CD4-positive, alpha-beta T cell treated with Interleukin-17A for 4 hours (primary cell): ENCODE results near the gene FOXA1.
"Not testable (repeated sequence)": the region's sequence is repeated elsewhere in the genome, so short reads cannot be mapped to it uniquely, and the experiment has no call there.

Source experiments
- DNase-seq: peaks from one replicate; pipeline ENCODE4 v3.0.0-alpha.2; 2020; ENCODE audit warnings: mixed read lengths

Gene FOXA1

DNA sequence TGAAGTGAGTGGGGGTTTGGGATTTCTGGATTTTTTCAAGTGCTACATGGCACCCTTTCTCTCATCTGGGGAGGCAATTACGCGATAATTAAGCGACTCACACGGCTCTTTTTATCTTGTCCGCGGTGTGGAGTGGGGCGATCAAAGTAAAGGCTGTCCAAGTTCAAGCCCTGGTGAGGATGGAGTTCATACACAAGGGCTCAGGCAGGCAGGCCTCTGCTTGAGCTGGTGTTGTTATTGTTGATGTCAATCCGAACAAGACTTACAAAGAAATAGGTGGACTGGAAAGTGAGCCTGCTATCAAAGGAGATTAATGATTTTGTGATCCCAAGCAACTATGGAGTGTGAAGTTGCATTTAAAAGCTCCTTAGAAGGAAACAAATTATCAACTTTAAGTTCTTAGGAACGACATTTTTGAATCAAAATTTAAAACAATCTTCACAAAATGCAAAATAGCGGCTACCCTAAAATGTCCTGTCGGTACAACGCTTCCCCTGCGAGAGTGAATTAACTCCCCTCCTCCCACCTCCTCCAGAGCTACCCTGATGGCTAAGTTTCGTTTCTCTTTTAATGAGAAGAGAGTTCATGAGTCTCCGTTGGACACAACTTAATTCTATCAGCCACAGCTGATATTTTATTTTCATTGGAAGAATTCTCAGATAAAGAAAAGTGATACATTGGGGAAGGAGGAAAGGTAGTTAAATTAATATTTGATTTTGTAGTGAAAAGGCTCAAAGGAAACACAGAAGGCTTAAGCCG, 5.9 kb downstream of the FOXA1 start:
- no peak for DNase-seq

DNA sequence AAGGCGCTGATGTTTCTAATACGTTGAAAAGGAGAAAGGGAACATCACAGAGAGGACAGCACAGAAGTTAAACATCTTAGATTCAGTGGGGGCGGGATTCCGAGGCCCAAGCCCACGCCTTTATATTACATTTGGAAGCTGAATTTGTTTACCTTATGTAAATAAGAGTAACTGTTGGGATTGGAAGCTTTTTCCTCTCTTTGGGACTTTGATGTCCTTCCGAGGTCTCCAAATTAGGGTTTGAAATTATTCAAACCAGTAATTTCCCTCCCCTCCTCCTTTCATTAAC, 6.4 kb downstream of the FOXA1 start:
- DNase-seq = no peak

DNA sequence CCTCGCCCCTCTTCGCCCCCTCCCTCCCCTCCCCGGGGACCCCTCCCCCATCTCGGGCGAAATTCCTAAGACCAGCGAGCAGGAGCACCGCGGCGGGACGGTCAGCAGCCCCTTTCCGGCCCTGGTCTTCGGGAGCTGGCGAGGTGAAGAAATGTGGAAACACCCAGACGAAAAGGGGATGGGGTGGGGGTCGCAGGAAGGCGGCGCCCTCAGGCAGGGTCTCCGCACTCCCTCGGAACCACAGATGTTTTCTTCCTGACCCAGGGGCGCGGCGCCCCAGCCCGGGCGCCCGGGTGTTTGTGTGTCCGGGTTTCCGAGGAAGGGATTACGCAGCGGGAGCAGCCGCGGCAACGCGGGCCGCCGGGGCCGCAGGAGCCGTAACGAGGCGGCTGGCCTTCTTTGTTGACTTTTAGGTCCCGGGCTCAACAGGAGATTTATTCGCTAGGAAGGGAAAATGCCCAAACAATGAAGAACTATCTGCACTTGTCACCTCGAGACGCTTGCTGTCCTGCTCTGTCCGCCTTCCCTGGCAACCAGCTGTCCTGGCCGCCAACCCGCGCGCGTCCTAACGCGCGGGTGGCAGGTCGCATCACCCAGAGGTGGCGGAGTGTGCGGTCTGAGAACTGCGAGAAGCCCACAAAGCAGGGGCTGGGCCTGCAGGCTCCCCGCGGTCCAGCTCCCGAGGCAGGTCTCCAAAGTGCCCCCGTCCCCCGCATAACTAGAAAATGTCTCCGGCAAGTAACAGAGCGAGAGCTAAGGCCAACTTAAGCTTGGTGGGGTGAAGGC, 7.0 kb downstream of the FOXA1 start:
- no peak for DNase-seq

DNA sequence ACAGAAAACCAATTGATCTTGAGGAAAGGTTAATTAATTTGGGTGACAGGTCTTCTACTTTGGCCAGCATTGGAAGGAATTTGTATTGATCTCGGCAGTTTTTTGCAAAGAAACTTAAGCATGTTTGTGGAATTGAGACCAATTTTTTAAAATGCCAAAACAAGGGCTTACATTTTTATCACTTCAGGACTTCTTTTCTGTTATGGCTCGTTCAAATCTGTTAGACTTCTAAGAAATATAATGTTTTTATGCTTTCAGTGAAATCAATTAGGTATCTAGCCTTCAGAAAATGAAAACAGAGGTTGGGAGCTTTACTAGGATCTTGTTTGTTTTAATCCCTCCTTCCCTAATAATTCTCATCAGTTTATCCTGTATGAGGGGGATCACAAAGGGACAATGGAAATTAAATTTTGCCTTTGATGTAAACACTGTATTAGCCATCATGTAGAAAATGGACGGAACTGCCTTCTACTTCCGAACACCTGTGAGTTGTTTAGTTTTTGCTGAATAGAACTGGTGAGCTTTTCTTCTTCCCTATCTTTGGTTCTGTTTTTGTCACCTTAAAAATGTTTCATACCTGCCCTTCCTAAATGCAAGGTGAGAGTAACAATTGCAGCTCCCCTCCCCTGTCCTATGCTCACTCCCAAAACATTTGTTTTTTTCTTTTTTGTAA, 7.8 kb downstream of the FOXA1 start:
- no peak for DNase-seq

DNA sequence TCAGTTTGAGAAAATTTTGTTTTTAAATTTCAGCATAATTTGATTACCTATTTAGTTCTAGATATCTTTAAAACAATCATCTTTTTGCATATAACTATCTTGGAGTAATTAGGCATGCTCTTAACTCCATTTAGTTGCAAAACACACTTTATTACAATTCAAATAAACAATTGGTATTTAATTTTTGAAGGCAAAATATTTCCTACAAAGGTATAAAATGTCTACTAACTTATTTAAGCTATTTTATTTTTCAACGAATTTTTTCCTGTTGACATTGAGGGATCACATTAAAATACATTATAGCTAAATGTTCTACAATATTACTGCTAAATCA, 8.3 kb downstream of the FOXA1 start:
- DNase-seq = no peak

DNA sequence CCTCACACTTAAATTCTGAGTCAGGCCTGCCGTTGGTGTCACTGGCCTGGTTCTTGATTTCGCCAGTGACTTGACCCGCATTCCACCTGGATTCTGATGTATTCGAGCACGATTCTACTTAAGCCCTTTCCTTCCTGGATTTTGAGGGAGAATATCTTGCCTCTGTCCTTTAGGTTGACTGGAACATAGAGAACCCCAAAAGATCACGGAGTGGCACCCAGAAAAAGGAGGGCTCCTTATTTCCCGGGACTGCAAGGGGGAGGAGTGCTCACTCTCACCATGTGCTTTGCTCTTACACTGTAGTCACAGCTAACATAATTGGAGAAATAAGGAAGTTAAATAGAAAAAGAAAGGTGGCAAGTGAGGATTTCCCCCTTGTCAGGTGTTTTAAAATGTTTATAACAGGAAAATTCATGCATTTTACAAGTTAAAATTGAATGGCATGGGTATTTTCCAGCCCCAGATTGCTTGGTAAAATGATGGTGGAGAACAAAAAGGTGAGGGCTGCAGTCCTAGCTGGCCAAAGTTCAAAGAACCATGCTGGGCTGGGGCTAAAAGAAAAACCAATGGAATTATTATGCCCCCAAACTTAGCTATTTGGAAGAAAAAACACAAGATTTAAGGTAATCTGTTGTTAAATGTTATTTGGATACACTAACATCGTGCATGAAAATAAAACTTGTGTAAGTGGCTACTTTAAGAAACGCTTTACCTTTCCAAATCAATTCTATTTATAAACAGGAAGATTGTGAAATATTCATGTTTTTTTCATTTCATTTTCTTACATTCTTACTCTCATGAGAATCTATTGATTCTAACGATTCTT, 8.9 kb downstream of the FOXA1 start:
- no peak for DNase-seq

DNA sequence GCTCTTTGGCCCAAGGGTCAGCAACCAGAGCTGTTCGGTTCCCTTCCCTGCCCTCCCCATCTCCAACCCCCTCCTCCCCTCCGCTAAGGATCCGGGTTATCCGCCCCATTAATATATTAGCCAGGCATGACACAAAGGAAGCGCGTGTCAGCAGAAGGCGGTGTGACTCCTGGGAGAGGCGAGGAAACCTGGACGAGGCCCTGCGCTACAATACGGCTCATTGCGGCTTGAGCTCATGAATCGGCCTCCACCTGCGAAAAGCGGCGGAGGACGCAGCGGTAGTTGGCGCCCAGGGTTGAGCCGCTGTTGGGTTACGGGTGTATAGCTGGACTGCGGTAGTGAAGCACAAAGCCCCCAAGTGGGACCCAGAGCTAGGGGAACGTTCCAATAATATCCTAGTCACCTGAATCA, 9.9 kb downstream of the FOXA1 start:
- no peak for DNase-seq

DNA sequence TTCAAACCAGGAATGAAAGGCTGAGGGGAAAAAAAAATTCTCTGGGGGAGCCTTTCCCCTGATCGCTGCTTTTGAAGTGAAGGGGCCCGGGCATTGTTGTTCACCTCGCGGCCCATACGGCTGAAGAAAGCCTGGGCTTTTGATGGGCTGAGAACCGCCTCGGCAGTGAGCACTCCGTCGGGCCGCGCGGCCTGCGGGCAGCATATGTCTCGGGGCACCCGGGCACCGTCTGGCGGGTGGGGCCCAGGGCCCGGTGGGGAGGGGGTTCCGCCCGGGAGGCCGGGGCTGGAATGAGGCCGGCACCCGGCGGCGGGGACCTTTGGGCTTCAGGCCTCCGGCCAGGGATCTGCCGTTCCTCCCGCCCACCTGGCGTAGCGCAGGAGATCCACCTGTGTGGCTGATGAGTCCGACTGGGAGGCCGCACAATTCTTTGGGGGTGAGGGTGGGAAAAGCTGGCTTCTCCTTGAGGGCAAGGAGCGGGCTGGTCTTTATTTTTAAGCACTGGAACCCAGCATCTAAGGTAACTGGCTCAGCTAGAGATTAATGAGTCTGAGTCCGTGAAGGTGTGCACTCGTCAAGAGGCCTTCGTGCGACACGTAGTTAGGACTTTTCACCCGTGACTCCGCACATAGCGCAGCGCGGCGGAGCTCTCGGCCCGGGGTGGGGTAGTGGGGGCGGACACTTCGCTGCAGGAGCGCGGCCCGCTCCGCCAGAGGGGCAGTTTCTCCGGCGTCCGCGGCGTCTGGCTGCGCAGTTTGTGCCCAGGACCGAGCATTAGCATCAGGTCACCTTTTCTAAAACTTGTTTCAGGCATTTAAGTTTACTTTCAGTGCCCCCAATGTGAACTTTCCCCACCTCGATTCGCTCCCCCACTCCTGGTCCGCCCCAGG, 10.6 kb downstream of the FOXA1 start:
- no peak for DNase-seq

DNA sequence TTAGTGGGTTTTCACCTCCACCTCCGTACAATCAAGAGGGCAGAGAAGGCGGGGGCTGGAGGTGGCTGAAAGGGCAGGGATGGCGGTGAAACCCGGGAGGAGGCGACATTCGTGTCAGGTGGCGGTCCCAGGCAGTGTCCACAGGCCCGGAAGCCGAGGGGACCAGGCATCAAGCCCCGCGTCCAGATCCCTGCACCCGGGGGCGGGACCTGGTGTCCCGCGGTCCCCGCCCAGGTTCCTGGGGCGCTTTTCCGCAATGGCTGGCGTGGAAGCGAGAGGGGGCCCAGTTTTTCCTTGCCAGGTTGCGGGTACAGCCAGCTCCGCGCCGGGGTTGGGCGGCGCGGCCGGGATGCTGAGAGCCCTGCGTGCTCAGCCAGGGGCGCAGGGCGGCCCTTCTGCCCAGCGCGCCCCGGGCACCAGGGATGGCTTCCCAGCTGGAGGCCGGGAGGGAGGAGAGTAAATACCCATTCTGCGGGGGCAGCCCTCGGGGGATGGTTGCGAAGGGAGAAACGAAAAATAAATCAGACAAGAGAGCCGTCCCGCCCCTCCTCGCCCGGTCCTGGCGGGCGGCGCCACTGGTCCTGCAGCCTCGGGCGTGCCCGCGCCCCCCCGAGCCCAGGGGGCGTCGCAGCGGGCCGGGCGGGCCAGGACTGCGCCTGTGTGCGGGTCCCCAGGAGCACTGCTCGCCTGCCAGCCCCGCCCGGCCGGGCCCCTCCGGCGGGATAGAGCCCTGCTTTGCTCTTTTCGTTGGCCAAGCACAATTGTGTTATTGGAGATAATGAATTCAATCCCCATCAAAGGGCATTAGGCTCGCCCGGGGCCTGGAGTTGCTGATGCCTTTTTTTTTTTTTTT, 11.5 kb downstream of the FOXA1 start:
- DNase-seq = no peak

DNA sequence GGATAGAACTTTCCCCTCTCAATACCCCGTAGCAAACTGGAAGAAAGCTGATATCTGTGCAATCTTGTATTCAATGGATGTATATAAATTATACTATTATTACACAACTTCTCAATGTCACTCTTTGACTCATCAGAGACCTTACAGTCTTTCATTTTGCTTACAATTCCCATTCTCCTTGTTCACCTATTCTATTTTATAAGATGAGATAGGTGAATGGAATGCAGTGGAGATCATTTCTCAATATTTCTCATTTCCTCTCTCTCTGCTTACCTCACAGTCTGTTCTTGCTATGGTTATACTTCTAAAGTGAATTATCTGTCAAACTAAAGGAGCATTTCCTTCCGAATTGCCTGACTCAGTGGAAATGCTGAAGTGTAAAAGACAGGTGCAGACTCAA, 14.9 kb downstream of the FOXA1 start:
- no peak for DNase-seq

DNA sequence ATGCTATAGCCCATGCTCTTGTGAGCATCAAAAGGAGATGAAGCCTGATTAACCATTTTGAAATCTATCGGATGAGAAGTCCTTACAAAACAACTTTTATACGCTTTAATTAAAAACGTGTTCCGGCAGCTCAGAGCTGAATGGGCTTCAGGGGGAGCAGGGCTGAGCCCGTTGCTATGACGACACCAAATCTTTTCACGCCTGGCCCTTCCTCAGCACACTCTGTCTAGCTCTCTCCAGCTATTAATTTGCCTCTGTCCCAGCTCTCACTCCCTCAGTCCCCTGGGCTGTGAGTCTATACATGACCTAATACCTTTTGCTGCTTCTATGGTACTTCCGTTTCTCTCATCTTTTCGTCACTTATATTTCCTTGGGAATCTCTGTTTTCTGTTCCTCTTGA, 15.8 kb downstream of the FOXA1 start:
- no peak for DNase-seq

DNA sequence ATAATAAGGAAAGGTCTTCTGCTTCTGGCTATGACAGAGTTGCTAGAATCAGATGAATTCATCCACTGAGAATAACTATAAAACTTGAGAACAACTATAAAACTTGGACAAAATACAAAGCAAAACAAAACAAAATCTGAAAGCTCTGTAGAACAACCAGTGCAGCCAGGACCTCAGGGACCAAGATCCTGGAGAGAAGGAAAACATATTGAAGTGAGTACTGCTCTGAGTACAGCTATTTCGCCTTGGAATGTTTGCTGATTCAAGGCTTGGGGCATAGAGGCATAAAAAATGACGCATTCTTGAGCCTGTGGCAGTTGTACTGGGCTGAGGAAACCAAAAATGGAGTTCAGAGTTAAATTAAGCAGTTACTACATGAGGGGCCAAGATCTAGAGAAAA, 21.7 kb downstream of the FOXA1 start:
- DNase-seq = no peak

DNA sequence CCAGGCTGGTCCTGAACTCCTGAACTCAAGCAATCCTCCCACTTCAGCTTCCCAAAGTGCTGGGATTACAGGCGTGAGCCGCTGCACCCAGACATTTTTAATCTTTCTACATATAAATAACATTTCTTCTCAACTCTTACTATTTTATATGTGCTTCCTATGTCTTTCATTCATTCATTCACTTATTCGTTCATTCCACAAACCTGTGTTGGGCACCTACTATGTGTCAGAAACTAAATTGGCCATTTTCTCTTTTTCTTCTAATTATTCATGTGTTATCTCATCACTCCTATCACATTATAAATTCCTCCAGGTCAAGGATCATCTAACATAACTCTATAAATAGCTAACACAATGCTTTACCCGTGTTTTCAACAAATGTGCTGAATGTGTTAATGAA, 23.7 kb downstream of the FOXA1 start:
- DNase-seq = no peak

DNA sequence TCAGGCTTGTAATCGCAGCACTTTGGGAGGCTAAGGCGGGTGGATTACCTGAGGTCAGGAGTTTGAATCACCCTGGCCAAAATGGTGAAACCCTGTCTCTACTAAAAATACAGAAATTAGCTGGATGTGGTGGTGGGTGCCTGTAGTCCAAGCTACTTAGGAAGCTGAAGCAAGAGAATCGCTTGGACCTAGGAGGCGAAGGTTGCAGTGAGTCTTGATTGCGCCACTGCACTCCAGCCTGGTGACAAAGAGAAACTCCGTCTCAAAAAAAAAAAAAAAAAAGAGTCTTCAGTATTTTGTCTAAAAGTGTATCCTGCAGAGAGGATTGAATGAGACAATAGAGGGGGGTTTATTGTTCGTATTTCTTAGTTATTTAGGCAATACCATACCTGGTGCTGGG, 25.3 kb downstream of the FOXA1 start:
- DNase-seq = no peak

DNA sequence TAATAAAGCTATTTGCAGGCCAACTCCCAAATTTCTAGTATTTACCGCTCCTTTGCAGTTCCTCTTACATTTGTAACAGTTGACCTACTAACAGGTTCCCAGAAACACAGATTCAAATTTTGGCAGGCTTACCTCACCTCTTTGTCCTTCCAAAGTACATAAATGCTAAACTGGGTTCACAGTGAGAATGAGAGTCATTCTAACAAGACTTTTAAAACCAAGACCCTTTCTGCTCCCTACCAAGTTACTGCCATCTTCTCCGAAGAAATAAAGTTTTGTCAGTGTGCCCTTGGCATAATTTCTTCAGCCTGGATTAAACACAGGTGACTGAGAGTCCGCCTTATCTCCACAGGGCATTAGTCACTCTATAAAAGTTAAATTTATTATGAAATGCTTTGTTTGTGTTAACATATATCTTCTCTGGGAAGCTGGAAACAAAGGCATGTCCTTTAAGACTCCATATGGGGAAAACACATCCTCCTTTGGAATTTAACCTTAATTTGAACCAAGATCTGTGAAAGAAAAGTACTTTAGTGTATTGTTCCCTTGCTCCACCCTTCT, 28.2 kb downstream of the FOXA1 start:
- no peak for DNase-seq

DNA sequence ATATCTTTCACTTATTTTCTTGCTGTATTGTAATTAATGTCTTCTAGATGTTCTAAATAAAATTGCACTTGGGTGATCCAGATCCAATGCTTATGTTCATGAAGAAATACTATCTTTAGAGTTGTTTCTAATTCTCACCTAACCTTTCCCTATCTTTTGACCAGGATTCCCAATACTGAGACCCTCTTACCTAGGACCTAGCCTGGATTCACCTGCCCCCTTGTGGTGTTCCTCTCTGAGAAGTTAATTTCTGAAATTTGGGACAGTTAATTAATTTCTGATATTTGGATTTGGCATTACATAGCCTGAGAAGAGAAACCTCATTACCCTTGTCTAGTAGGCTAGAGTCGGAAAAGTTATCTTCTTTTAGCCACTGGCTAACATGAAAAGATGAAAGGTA, 29.5 kb downstream of the FOXA1 start:
- DNase-seq = no peak

DNA sequence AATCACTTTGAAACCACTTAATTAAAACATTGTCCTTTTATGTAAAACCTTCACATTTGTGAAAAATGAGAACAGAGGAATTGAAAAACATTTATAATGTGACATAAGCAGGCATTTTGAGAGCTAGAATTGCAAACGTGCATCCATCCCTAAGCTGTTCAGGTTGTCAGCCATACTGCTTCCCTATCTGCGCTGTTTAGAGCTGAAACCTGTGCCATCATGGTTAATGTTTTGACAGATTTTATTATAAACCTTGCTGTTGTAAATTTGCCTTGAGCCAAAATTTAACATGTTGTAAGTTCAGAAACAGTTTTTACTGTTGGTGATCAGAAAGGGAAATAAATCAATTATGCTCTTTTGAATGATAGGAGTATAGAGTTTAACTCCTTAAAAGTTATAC, 31.9 kb downstream of the FOXA1 start:
- DNase-seq = no peak

DNA sequence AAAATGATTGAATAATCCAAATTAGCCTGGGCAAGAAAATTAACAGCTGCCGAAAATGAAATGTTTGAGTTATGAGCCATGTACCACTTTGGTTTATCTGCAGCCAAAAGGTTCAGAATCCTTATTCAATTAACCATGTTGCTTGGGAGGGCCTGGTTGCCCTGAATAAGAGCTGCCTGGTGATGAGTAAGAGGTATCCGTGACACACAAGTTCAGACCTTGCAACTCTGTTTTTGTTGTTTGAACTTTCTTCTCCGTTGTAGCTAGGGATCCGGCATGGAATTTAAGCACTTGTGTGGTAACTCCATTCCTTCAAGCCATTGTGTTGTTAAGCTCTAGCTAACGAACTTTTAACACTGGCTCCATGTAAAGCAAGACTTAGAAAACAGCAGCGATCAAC, 35.7 kb downstream of the FOXA1 start:
- DNase-seq = no peak

DNA sequence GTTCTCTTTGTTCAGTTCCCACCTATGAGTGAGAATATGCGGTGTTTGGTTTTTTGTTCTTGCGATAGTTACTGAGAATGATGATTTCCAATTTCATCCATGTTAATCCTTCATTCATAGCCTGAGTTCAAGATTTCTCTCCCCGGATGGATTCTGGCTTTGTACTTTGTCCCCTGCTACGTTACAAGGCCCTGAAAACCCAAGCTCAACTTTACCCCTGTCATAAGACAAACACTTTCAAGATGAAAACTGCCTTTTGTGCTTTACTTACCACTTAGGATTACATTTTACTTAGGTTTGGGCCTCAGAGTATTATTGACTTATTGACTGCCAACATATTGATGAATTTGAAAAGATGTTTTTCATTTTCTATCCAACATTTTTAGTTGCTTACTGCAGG, 36.3 kb downstream of the FOXA1 start:
- no peak for DNase-seq

DNA sequence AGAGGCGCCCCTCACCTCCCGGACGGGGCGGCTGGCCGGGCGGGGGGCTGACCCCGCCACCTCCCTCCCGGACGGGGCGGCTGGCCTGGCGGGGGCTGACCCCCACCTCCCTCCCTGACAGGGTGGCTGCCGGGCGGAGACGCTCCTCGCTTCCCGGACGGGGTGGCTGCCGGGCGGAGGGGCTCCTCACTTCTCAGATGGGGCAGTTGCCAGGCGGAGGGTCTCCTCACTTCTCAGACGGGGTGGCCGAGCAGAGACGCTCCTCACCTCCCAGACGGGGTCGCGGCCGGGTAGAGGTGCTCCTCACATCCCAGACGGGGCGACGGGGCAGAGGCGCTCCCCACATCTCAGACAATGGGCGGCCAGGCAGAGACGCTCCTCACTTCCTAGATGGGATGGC, 39.5 kb downstream of the FOXA1 start:
- DNase-seq = not testable (repeated sequence)

DNA sequence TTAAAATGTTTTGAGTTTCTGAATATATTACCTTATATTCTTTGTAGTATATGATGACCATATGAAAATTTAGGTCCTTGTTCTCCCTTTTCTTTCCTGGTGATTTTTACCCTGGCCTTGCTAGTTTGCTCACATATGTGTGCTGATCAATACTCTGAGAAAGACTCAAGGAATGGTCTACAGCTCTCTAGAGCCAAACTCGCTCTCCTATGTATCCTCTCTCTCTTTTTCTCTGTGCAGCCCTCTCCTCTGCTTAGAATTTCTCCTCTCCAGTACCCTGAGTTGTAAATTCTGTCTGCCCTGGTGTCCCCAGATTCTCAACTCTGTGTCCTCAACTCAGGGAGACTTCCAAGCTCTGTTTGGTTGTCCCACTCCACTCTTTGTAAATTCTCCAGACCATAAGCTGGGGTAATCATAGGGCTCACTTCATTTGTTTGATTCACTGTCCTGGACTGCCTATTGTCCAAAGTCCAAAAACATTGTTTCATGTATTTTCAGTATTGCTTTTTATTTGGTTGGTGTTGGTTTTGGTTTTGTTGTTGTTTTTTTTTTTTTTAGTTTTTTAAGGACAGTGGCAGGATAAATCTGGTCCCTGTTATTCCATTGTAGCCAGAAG, 41.0 kb downstream of the FOXA1 start:
- no peak for DNase-seq
